22Rv1 (cell line): ENCODE results near the gene KIF18A.
"Not testable (repeated sequence)": the region's sequence is repeated elsewhere in the genome, so short reads cannot be mapped to it uniquely, and the experiment has no call there.

Source experiments
- H3K27ac ChIP-seq: fragments of 450-650 bp; 2 replicates; pipeline ENCODE4 v1.5.1; 2017
- ZFX ChIP-seq: fragments of 450-650 bp; IDR thresholded peaks from 2 replicates; pipeline ENCODE4 v1.6.1; 2017; ENCODE audit warnings: antibody characterized with exemption, borderline replicate concordance
- TF ChIP-seq, protein P1 (sequence below): fragments of 450-650 bp; IDR thresholded peaks from 2 replicates; pipeline ENCODE4 v1.5.1; 2017; ENCODE audit warnings: mild to moderate bottlenecking

The KIF18A gene

DNA sequence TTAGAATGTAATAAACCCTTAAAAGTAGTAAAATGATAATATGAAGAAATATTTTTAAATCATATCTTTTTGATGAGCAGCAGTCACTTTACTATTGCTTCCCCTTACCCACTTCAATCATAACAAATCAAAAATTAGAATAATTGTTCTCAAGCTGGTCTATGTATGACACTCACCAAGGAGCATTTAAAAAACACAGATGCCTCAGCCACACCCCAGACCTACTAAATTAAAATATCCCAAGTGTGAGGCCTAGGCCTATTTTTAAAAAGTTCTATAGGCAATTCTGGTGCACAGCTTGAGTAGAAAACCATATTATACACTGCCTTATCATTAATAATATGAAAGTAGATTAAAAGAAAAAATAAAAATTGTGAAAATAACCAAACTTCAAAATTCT is 15.2 kb downstream of the KIF18A start:
- TF ChIP-seq, protein P1, sequence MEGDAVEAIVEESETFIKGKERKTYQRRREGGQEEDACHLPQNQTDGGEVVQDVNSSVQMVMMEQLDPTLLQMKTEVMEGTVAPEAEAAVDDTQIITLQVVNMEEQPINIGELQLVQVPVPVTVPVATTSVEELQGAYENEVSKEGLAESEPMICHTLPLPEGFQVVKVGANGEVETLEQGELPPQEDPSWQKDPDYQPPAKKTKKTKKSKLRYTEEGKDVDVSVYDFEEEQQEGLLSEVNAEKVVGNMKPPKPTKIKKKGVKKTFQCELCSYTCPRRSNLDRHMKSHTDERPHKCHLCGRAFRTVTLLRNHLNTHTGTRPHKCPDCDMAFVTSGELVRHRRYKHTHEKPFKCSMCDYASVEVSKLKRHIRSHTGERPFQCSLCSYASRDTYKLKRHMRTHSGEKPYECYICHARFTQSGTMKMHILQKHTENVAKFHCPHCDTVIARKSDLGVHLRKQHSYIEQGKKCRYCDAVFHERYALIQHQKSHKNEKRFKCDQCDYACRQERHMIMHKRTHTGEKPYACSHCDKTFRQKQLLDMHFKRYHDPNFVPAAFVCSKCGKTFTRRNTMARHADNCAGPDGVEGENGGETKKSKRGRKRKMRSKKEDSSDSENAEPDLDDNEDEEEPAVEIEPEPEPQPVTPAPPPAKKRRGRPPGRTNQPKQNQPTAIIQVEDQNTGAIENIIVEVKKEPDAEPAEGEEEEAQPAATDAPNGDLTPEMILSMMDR = no peak
- no peak for TF ChIP-seq ZFX
- H3K27ac ChIP-seq = no peak overlapping the region

DNA sequence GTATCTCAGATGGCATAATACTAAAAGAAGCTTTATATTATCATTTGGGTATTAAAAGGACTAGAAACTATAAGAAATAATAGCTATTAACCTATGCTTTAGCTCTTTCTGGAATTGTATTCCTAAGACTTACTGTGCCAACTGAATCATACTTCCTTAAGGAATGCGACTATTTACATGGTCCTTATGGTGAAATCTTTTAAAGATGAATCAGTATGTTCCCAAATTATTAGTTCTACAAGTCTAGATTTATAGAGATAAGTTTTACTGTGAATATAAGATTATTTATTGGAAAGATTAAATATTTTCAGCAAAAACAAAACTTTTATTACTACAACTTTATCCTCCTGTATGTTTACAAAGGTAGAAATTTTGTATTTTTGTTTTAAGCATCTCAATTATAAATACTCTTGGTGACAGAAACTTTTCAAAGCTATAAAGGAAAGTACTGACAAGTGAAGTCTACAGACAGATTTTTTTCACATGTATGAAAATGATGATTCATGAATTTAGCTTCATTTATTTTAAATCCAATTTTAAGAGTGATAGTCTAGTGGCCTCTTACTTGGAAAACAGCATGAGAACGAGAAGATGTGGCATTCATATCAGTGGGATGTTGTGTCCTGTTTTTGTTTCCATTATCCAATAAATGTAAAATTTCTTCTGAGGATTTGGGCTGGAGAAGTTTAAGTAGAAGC is 17.8 kb downstream of the KIF18A start:
- H3K27ac ChIP-seq = no peak overlapping the region
- TF ChIP-seq, protein P1 = no peak
- no peak for TF ChIP-seq ZFX

DNA sequence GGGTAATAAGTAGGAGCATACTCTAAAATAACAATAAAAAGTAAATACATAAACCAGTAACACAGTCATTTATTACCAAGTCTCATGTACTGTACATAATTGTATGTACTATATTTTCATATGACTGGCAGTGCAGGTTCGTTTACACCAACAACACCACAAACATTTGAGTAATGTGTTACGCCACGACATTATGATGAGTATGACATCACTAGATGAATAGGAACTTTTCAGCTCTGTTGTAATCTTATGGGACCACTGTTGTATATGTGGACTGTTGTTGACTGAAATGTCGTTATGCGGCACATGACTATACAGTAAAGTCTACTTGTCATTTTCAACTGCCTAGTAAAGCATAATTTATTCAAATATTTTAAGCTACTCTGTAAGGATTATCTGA is 18.6 kb downstream of the KIF18A start:
- TF ChIP-seq ZFX = no peak
- TF ChIP-seq, protein P1 = no peak
- no peak overlapping the region for H3K27ac ChIP-seq

DNA sequence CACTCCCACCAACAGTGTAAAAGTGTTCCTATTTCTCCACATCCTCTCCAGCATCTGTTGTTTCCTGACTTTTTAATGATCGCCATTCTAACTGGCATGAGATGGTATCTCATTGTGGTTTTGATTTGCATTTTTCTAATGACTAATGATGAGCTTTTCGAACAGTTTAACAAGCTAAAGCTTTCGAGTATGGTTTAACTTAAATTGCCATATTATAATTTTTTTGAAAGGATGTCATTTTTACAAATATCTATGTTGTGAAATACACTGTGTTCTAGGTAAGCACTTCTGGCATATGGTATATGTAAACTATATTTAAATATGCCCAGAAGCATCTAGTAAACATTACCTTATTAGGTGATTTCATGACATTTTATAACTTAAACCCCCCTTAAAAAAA is 20.3 kb downstream of the KIF18A start:
- not testable (repeated sequence) for H3K27ac ChIP-seq

DNA sequence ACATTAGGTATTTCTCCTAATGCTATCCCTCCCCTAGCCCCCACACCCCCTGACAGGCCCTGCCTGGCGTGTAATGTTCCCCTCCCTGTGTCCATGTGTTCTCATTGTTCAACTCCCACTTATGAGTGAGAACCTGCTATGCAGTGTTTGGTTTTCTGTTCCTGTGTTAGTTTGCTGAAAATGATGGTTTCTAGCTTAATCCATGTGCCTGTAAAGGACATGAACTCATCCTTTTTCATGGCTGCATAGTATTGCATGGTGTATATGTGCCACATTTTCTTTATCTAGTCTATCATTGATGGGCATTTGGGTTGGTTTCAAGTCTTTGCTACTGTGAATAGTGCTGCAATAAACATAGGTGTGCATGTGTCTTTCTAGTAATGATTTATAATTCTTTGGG is 20.8 kb downstream of the KIF18A start:
- H3K27ac ChIP-seq = not testable (repeated sequence)

DNA sequence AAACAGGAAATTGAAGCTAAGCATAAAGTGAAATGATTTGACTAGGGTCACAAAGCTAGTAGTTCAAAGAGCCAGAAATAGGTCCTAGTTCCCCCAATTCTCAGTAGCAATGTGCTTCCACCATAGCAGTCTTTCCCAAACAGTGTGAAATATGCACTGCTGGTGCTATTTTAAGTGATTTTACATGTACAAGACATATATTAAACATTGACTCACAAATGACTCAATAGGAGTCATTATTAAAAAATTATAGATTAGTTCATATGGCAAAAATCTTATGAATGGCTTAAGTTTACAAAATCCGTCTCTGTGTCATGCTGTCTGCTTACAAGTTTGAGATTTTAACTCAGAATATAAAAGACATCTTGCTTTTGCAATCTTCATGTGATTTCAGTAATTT is 21.4 kb downstream of the KIF18A start:
- TF ChIP-seq, protein P1 = no peak
- no peak for TF ChIP-seq ZFX

DNA sequence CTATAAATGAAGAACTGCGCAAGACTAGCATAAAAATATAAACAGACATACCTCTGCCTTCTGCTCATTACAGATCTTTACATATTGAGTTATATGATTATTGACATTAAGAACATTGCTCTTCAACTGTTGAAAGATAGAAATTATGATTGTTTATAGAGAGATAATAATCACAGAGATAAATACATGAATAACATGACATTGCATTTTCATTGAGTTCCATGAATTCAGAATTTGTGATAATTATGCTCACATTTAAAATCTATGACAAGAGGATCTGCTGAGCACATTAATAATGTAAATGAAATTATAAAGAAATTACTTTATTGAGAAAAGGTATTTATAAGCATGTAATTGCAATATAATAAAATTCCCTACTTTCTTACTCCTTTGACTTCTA is 24.8 kb downstream of the KIF18A start:
- H3K27ac ChIP-seq = no peak overlapping the region
- TF ChIP-seq, protein P1 = no peak
- no peak for TF ChIP-seq ZFX

More for the DNA sequence above, 21.4 kb downstream of the KIF18A start:
- H3K27ac ChIP-seq = no peak overlapping the region

DNA sequence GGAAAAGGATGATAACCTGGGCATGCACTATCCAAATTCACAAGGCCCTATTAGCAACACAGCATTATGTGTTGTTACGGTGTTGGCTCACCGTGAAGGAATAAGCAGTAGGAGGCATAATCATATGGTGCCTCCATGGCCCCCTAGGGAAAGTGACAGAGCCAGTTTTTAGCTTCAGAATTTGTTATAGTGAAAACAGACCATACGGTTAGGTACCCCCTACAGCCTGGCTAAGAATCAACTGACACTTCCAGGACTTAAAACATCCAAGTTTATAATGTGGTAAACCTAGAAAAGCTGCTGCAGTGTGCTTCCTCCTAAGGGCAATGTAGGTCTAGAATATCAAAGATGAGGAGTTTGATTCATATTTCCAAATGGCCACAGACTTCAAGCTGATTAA is 30.4 kb downstream of the KIF18A start:
- TF ChIP-seq, protein P1 = no peak
- TF ChIP-seq ZFX = no peak
- H3K27ac ChIP-seq = no peak overlapping the region
